GM21381 (cell line): ENCODE data around the gene ARSD.
"Not testable (repeated sequence)": the region's sequence is repeated elsewhere in the genome, so short reads cannot be mapped to it uniquely, and the experiment has no call there.

Experiments used
- ATAC-seq: cut with Tn5 transposase; IDR thresholded peaks from one replicate; pipeline ENCODE4 v1.9.1; 2021; ENCODE audit warnings: mild to moderate bottlenecking, moderate library complexity; ENCODE audit not compliant: unreplicated experiment

Gene ARSD

DNA sequence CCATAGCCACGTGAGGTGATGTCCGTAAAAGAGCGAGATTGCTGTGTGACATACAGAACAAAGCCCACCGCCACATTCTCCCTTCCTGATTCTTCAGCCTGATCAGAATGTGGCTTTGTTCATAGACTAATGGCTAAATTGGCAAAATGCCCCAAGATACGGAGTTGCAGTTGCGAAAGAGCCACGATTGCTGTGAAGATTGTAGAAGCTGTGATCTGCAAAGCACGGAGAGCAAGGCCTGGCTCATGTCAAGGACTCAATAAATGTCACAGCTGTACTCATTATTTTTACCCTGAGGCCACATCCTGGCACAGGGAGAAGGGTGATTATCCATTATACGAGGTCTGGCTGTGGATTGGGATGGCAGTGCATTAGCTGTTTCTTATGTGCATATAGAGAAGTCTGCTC is 34.2 kb downstream of the ARSD start:
- no peak for ATAC-seq

DNA sequence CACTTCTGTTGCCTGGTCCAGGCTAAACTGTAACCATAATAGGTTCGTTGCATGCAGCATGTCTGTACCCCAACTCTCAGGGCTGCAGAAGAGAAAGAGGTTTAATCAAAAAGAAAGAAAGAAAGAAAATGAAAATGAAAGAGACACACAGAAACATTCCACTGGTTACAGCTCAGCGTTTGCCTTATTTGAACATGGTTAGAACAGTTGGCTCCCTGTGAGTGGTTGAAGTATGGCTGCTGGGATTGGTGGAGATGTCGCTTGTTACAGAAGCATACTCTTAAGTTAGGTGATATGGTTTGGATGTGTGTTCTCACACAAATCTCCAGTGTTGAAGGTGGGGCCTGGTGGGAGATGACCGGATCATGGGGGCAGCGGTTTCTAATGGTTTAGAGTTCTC is 36.3 kb downstream of the ARSD start:
- no peak for ATAC-seq

DNA sequence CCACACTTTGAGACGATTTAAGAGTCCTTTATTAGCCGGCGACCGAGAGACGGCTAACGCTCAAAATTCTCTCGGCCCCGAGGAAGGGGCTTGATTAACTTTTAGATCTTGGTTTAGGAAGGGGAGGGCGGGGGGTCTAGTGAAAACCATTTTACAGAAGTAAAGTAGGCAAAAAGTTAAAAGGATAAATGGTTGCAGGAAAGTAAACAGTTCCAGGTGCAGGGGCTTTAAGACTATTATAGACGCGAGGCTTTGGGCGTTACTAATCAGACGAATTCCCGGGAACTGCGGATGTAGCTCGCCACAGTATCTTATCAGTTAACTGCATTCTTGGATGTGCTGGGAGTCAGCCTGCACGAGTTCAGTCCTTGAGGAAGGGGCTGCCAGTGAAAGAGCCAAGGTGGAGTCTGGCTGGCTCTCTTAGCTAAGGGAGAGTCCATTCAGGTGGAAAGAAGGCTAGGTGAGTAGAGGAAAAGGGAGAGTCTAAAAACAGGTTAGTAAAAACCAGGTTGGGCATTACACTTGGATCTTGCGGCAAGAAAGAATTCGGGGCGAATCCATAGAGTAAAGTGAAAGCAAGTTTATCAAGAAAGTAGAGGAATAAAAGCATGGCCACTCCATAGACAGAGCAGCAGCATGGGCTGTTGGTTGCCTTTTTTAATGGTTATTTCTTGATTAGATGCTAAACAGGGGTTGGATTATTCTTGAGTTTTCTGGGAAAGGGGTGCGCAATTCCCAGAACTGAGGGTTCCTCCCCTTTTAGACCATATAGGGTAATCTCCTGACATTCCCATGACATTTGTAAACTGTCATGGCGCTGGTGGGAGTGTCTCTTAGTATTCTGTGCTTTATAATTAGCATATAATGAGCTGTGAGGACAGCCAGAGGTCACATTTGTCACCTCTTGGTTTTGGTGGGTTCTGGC is 38.3 kb downstream of the ARSD start:
- not testable (repeated sequence) for ATAC-seq

DNA sequence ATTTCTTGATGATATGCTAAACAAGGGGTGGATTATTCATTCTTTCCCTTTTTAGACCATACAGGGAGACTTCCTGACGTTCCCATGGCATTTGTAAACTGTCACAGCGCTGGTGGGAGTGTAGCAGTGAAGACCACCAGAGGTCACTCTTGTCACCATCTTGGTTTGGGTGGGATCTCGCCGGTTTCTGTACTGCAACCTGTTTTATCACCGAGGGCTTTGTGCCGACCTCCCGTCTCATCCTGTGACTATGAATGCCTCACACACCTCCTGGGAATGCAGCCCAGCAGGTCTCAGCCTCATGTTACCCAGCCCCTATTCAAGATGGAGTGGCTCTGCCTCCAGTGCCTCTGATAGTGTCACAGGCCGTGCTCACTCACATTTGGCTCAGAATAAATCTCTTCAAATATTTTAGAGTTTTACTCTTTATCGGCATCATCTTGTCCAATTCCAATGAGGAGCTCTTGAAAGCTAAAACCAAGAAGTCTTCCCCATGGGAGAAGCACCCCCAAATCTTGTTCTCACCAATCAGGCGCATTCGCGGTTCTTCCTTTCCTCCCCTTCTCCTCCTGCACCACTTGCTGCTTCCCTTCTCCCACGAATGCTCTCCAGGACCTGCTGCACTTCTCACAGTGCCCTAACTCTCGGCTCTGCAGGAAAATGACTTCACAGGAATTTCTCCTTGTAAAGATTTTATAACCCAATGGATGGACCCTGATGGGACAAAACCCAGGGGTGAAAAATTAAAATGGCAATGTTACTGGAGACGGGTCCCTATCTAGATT is 39.2 kb downstream of the ARSD start:
- not testable (repeated sequence) for ATAC-seq

DNA sequence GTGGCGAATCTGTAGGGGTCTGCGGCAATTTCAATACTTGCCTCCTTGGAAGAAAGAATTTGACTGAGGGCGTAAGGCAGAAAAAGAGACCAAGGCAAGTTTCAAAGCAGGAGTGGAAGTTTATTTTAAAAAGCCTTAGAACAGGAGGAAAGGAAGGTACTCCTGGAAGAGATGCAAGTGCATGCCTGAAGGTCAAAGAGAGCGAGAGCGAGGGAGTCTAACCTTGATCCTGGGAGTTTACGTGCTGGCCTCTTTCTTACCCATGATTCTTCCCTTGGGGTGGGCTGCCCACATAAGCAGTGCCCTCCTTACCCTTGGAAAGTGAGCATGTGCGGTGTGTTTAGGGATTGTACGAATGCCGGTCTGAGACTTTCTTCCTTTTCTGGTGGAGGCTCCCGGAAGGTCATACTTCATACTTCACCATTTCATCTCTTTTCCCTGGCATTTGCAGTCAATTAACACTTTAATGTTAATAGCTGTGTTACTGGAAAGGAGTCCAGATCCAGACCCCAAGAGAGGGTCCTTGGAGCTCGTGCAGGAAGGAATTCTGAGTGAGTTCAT is 40.0 kb downstream of the ARSD start:
- ATAC-seq, result no peak

DNA sequence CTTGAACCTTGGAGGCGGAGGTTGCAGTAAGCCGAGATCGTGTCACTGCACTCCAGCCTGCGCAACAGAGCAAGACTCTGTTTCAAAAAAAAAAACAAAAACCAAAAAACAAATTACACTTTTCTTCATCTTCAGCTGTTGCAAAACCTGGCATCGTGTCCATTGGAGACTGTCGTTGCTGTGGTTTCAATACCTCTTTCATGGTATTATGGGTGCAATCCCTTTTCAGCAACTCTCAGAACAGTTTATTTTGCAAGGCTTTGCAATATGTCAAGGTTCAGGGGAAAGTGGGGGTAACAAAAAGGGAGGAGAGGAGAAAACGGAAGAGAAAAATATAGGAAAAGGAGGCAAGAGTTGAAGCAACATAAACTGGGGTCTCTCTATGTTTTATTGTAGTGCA is 40.8 kb downstream of the ARSD start:
- no peak for ATAC-seq

DNA sequence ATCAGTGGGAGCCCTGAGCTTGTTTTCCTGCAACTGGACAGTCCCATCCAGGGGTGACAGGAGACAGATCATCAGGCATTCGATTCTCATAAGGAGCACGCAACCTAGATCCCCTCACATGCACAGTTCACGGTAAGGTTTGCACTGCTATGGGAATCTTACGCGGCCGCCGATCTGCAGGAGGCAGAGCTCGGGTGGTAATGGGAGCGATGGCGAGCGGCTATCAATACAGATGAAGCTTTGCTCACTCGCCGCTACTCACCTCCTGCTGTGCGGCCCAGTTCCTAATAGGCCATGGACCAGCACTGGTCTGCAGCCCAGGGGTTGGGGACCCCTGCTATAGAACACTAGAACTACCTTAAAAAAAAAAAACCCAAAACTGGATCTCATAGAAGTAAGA is 45.4 kb downstream of the ARSD start:
- ATAC-seq, result no peak

DNA sequence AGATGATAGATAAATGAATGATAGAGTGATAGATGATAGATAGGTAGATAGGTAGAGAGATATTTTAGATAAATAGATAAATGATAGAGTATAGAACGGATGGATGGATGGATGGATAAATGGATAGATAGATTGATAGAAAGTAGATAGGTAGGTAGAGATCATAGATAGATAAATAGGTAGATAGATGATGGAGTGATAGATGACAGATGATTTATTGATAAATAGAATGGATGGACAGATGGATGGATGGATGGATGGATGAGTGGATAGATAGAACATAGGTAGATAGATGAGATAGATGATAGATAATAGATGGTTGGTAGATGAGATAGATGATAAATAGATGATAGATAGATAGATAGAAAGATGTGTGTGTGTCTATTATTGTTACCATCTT is 49.5 kb downstream of the ARSD start:
- no peak for ATAC-seq

DNA sequence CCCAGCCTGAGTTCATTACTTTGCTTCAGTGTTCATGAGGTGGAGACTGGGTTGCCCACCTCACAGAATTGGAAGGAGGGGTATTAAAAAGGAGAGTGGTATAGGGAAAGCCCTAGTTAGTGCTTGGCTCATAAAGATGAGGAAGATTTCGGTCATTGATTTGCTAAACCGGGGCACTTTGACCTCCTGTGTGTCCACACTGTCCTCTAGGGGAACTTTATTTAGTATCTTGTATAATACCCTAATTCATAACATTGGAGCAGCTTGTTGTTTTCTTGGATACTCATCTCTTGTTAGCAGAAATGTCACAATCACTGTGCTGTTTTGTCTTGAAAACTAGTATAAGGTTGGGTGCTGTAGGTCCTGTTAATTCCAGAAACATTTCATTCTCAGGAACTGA is 50.6 kb downstream of the ARSD start:
- ATAC-seq, result no peak

DNA sequence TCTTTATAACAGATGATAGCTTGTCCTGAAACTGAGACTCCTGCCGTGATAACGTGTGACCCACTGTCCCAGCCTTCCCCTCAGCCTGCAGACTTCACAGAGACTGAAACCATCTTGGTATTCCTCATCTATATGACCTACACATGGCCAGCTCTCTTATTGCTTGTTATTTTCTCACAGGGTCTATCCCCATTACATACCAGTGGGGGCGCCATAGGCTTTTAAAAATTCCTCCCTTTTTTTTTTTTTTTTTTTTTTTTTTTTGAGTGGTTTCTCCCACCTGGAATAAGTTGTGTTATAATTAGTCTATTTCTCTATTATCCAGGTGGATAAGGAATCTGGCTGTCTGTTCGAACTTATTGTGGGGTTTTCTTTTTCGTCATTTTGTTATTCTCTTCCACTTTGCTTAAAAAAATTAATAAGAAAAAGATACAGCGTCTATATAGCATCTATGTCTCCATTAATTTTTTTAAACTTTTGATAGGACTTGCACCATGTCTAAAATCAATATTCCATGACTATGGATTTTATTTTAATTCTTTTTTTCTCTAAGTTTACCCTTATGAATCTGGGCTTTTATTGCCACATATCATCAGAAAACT is 53.2 kb downstream of the ARSD start:
- no peak for ATAC-seq

DNA sequence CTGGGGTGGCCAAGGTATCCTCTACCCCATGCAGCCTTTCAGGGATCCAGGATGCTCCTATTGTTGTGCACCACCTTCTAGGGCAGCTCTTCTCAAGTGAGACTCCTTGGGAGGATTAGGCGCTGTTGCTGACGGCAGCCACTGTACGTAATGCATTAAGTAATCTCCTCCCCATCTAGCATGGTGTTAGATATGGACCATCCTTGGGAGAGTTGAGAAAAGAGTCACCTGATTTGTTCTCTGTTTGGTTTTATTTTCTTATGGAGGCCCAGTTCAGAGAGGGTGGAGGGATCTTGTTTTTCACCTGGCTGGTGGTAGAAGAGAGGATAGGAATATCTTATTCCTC is 54.0 kb downstream of the ARSD start:
- ATAC-seq, result no peak

DNA sequence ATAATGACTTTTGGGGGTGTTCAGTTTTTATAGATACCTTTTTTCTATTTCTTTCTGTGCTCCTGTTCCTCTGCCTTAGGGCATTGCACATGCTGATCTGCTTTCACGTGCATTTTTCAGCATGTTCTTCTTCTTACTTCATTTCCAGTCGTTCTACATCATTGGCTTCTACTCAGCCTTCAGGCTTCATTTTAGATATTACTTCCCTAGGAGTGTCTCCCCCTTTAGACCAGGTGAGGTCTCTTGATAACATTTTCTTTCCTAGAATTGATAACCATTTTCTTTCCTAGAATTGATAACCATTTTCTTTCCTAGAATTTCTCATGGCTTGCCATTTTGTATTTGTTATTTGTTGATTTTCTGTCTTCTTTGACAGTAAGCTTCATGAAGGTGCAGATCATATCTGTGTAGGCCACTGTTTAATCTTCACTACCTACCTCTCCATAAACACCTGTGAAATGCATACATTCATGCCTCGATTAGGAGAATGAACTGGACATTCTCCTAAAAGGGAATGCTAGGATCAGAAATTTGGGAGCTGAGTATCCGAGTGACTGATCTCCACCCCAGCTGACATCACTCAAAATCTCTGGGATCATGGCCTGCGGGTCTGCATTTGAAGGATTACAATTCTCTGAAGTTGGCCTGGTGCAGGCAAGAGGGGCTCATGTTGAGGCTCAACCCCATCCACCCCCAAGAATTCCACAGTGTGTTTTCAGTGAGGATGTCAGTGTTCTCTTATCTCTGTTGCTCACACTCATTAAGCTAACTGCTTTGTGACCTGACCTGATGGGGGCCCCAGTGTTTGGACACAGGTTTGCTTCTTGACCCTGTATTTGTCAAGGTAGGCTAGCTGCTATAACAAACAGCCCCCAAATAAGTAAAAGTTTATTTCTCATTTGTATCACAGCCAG is 54.7 kb downstream of the ARSD start:
- ATAC-seq, result no peak

DNA sequence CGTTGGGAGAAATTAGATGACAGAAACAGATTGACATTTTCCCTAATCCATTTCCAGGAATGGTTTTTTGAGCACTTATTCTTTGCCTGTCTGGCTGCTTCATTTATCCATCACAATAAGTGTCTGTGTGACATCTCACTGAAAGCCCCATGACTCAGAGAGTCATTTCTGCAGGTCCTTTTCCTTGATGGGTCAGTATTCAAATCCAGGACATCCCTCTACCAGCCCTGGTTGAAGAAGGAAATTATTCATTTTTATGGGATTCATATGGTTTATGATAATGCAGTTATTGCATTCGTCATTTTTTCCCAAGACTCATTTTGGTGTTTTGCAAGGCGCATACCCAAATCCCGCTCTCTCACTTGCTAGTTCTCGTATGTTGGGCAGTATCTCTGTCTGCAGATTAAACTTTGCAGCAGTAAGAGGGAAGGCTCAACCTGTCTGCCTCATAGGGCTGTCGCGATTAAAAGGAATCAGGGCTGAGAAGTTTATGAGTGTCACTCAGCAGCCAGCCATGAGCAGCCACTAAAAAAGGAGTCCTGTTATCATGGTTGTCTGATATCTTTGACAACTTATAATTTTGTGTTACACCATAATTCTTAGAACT is 56.4 kb downstream of the ARSD start:
- no peak for ATAC-seq

DNA sequence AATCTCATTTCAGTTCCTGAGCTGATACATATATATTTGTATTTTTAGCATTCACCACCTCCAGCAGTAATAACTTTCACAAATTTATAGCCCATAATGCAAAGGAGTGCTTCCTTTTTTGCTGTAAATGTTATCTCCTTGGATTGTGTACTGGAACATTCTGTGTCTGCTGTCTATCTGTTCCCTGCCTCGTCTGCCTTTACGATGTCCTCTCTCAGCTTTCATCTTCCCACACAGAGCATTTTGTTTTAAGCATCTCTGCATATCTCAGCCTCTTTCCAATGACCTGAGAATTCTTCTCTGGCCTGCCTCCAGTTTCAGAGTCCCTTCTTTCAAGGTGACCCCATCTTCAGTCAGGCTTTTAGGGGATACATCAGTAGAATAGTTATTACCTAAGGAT is 57.3 kb downstream of the ARSD start:
- no peak for ATAC-seq

DNA sequence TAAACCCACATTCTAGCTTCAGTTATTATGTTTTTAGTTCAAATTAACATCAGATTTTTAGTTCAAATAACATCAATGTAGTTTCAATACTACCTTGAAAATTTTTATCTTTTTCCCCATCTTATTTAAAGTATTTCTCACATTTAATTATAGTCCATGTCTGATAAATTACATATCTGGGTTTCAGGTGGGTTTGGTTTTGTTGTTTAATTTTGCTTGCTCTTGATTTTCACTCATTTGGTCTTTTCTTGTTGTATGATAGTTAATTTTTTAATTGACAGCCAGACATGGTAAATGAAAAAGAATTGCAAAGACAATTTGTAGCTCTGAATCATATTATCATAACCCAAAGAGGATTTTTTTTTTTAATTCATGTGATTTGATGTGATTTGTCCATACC is 58.5 kb downstream of the ARSD start:
- ATAC-seq, result no peak

DNA sequence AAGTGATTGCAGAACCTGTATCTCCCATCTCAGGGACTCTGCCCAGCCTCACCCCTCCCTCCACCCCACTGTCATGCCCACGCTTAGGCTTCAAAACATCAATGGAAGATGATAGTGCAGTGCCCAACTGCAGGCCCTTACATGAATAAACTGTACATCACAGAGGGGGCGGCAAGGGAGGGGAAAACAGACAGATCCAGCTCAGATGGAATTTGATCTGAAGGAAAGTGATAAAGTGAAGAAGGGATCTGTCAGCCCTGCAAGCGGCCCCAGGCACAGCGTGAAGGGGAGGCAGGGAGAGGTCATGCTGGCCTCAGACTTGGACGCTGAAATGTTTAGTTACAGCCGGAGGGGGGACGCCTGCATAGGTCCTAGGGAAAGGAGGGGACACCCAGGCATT is 61.9 kb downstream of the ARSD start:
- no peak for ATAC-seq

DNA sequence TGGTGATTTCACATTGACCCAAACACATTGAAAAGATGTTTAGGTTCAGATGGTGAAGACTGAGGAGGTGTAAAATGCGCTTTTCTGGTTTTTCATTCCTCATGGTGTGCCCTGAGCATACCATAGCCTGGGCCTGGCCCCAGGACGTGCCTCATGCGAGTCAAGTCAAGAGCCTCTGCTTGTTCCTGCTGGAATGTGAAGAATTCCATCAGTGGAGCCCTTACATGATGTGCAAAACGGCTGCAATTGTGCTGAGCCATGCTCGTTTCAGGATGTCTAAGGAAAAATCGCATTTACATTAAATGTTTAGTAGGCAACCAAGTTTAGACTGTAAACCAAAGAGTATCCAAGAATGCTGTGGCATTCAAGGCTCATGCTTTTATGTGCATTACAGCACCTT is 65.5 kb downstream of the ARSD start:
- ATAC-seq, result no peak

DNA sequence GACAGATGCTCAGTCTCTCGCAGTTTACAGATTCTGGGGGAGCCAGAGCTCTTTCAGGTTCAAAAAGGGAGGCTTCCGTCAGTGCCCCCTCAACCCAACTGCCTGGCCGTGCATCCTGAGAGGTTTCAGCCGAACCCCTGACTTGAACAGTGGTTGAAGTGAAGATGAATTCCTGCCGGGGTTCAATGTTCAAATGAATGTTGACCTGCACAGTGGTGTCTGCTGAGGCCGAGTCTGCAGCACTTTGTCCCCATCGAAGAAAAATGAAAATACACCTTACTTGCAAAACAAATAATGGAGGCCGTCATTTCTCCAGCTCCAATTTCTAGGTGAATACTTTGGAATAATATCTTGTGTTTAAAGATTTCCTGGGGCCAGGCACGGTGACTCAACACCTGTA is 66.7 kb downstream of the ARSD start:
- ATAC-seq, result no peak

DNA sequence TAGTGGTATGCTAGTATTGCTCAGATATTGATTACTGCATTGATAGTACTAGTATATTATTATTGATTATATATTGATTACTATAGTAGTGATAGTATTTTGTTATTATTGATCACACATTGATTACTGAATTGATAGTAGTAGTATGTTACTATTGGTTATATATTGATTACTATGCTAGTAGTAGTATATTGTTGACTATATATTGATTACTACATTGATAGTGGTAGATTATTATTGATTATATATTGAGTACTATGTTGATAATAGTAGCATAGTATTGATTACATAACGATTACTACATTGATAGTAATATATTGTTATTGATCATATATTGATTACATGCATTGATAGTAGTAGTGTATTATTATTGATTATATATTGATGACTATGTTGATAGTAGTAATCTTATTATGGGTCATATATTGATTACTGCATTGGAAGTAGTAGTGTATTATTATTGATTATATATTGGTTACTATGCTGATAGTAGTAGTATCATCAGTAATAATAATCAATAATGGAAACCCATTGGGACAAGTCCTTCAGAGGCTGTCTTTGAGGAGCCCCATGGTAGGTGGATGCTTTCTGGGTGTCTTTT is 69.8 kb downstream of the ARSD start:
- ATAC-seq, result no peak

DNA sequence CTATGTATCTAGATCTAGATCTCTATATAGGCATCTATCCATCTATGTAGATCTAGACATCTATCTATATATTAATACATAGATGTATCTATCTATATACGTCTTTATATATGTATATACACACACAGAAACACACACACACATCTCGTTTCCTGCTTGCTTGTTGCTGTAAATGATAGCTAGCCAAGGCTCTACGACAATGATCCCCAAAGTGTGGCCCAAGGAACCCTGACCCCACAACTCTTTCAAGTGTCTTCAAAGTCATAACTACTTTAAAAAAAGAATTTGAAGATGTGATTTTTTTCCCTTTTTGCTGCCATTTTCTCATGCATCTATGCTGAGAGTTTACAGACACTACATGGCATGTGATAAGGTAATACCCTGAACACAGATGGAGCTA is 71.6 kb downstream of the ARSD start:
- ATAC-seq, result no peak
